Trophoblast cell (in vitro differentiated cells and primary cell): ENCODE data around the gene NALCN.

Experiments used
- DNase-seq, 2 donors: peaks; one replicate each; pipeline ENCODE4 v3.0.0-alpha.2; 2016
- H2AFZ ChIP-seq: 2 replicates; pipeline ENCODE4 v1.6.1; 2013; ENCODE audit warnings: low read length, moderate library complexity, mild to moderate bottlenecking; ENCODE audit not compliant: insufficient read depth, poor library complexity
- H2AK5ac ChIP-seq: 2 replicates; pipeline ENCODE4 v1.6.1; 2013; ENCODE audit warnings: mild to moderate bottlenecking, low read length
- H2BK120ac ChIP-seq: 2 replicates; pipeline ENCODE4 v1.6.1; 2013; ENCODE audit warnings: low read length, mild to moderate bottlenecking, moderate library complexity; ENCODE audit not compliant: insufficient read depth, poor library complexity
- H2BK12ac ChIP-seq: 2 replicates; pipeline ENCODE4 v1.6.1; 2013; ENCODE audit warnings: mild to moderate bottlenecking, low read length, moderate library complexity
- H2BK5ac ChIP-seq: 2 replicates; pipeline ENCODE4 v1.6.1; 2013; ENCODE audit warnings: low read length, low read depth, moderate library complexity, mild to moderate bottlenecking; ENCODE audit not compliant: poor library complexity
- H3K14ac ChIP-seq: 2 replicates; pipeline ENCODE4 v1.6.1; 2013; ENCODE audit warnings: mild to moderate bottlenecking, low read length
- H3K18ac ChIP-seq: 2 replicates; pipeline ENCODE4 v1.6.1; 2013; ENCODE audit warnings: mild to moderate bottlenecking, low read length
- H3K23ac ChIP-seq: 2 replicates; pipeline ENCODE4 v1.6.1; 2013; ENCODE audit warnings: low read length
- H3K27ac ChIP-seq: 2 replicates; pipeline ENCODE4 v1.5.1; 2013; ENCODE audit warnings: low read depth, mild to moderate bottlenecking, inconsistent platforms, low read length, moderate library complexity
- H3K27me3 ChIP-seq: 2 replicates; pipeline ENCODE4 v1.6.1; 2013; ENCODE audit warnings: inconsistent platforms, mild to moderate bottlenecking, low read length, moderate library complexity; ENCODE audit not compliant: insufficient read depth
- H3K36me3 ChIP-seq, 2 experiments: 1 replicate in 1 of 2; 2 replicates in 1 of 2; pipeline ENCODE4 v1.6.1; 2013; ENCODE audit warnings: low read length in 2 of 2, mild to moderate bottlenecking in 2 of 2, moderate library complexity in 1 of 2; ENCODE audit not compliant: insufficient read depth in 2 of 2, control insufficient read depth in 1 of 2
- H3K4ac ChIP-seq: 2 replicates; pipeline ENCODE4 v1.6.1; 2013; ENCODE audit warnings: low read depth, mild to moderate bottlenecking, low read length, moderate library complexity
- H3K4me1 ChIP-seq, 2 experiments: 1 replicate in 1 of 2; 2 replicates in 1 of 2; pipeline ENCODE4 v1.6.1; 2013; ENCODE audit warnings: low read length in 2 of 2, mild to moderate bottlenecking in 2 of 2, moderate library complexity in 1 of 2; ENCODE audit not compliant: insufficient read depth in 2 of 2, control insufficient read depth in 1 of 2
- H3K4me2 ChIP-seq: 2 replicates; pipeline ENCODE4 v1.6.1; 2013; ENCODE audit warnings: inconsistent platforms, mild to moderate bottlenecking, low read length, moderate library complexity
- H3K4me3 ChIP-seq: 2 replicates; pipeline ENCODE4 v1.5.1; 2013; ENCODE audit warnings: mild to moderate bottlenecking, low read depth, low read length, inconsistent platforms
- H3K79me1 ChIP-seq: one replicate; pipeline ENCODE4 v1.6.1; 2013; ENCODE audit warnings: low read length
- H3K79me2 ChIP-seq: 2 replicates; pipeline ENCODE4 v1.6.1; 2013; ENCODE audit warnings: low read length, mild to moderate bottlenecking; ENCODE audit not compliant: control insufficient read depth, insufficient read depth, poor library complexity
- H3K9ac ChIP-seq: 2 replicates; pipeline ENCODE4 v1.6.1; 2013; ENCODE audit warnings: mild to moderate bottlenecking, low read length
- H3K9me3 ChIP-seq: 2 replicates; pipeline ENCODE4 v1.6.1; 2013; ENCODE audit warnings: low read depth, mild to moderate bottlenecking, control low read depth, inconsistent platforms, low read length; ENCODE audit not compliant: insufficient read depth
- H4K12ac ChIP-seq: 2 replicates; pipeline ENCODE4 v1.6.1; 2013; ENCODE audit warnings: low read depth, mild to moderate bottlenecking, low read length, moderate library complexity
- H4K8ac ChIP-seq: 2 replicates; pipeline ENCODE4 v1.6.1; 2013; ENCODE audit warnings: low read depth, mild to moderate bottlenecking, low read length, moderate library complexity
- H4K91ac ChIP-seq: one replicate; pipeline ENCODE4 v1.6.1; 2013; ENCODE audit warnings: low read depth, mild to moderate bottlenecking, low read length, moderate library complexity
- WGBS: extraction: QIAGEN DNeasy Blood & Tissue Kit; methylation state at CpG from one replicate; pipeline ENCODE4 v1.1.7; 2013; ENCODE audit warnings: missing lambda C conversion rate; ENCODE audit not compliant: insufficient read length, insufficient coverage; ENCODE audit errors: extremely low coverage; 5-methylcytosine and 5-hydroxymethylcytosine counted together

Gene NALCN

GRCh38 chr13:101390461-101390860 is 25.8 kb downstream of the NALCN start:
- no peak overlapping the region for H3K9ac ChIP-seq
- no peak overlapping the region for H2AFZ ChIP-seq
- no peaks in the 10 kb centered on the region for H3K79me1 ChIP-seq
- H3K36me3 ChIP-seq: no peaks in the 10 kb centered on the region
- H3K4ac ChIP-seq: no peak overlapping the region
- H2BK12ac ChIP-seq: no peak overlapping the region
- no peak overlapping the region for H4K91ac ChIP-seq
- no peaks in the 10 kb centered on the region for H3K4me1 ChIP-seq
- no peaks in the 10 kb centered on the region for H3K27me3 ChIP-seq
- H3K4me2 ChIP-seq: no peak overlapping the region
- WGBS: no CpG with 5 or more reads among the region's 5 CpGs
- H3K27ac ChIP-seq: no peak overlapping the region
- no peaks in the 10 kb centered on the region for H3K9me3 ChIP-seq
- no peak overlapping the region for H3K4me3 ChIP-seq
- H2AK5ac ChIP-seq: no peak overlapping the region
- no peak overlapping the region for H3K18ac ChIP-seq
- H2BK120ac ChIP-seq: no peak overlapping the region
- no peaks in the 10 kb centered on the region for H3K79me2 ChIP-seq
- H3K14ac ChIP-seq: no peak overlapping the region
- H2BK5ac ChIP-seq: no peak overlapping the region
- no peak overlapping the region for H4K12ac ChIP-seq
- H4K8ac ChIP-seq: no peak overlapping the region
- H3K23ac ChIP-seq: no peak overlapping the region
- no peak for DNase-seq

DNA sequence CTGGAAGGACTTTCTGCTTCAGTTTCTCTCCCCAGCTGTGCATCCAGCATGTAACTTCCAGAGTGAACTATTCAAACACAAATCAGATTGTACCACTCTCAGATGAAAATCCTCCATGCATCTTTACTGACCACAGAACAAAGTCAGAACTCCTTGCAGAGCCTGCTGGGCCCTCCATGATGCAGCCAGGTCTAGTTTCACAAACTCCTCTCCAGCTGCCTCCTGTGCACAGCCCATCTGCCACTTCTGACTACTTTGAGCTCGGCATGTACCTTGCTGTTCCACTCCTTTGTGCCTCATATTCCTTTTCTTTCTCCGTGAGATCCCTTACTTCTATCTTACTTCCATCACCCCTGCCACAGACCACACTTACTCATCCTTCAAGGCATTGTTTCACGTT is 31.4 kb downstream of the NALCN start:
- Histone ChIP-seq H4K91ac (no peak overlapping the region), H2BK5ac (no peak overlapping the region), H2BK12ac (no peak overlapping the region), H3K14ac (no peak overlapping the region), H4K12ac (no peak overlapping the region), H3K9ac (no peak overlapping the region), H3K4me2 (no peak overlapping the region), H3K36me3 (no peaks in the 10 kb centered on the region), H3K27ac (no peak overlapping the region), H3K23ac (no peak overlapping the region), H2AFZ (no peak overlapping the region), H3K4me3 (no peak overlapping the region), H3K4ac (no peak overlapping the region), H2AK5ac (no peak overlapping the region), H2BK120ac (no peak overlapping the region), H3K18ac (no peak overlapping the region), H3K9me3 (no peaks in the 10 kb centered on the region), H3K79me1 (no peaks in the 10 kb centered on the region), H3K27me3 (no peaks in the 10 kb centered on the region), H3K4me1 (no peaks in the 10 kb centered on the region), H3K79me2 (no peaks in the 10 kb centered on the region), H4K8ac (no peak overlapping the region)
- WGBS: no CpG with 5 or more reads among the region's 3 CpGs
- no peak for DNase-seq

DNA sequence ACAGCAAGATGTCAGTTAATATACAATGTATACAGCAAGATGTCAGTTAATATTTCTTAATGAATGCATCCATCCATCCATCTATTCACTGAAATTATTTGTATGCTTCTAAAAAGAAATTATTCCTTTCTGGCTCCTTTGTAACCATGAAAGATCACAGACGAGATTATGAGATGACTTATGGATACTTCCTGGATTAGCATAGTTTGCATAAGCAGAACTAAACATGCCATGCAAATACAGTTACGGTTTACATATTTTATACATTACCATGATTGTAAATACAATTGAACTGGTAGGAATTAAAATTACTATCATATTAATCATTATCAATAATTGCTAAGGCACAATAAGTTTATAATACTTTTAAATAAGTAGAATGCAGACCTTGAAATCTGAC is 32.7 kb downstream of the NALCN start:
- Histone ChIP-seq H2AFZ (no peak overlapping the region), H3K27me3 (no peaks in the 10 kb centered on the region), H4K12ac (no peak overlapping the region), H2BK120ac (no peak overlapping the region), H4K8ac (no peak overlapping the region), H2BK12ac (no peak overlapping the region), H3K23ac (no peak overlapping the region), H3K14ac (no peak overlapping the region), H3K79me2 (no peaks in the 10 kb centered on the region), H3K79me1 (no peaks in the 10 kb centered on the region), H2AK5ac (no peak overlapping the region), H3K18ac (no peak overlapping the region), H3K9ac (no peak overlapping the region), H3K4me2 (no peak overlapping the region), H3K4ac (no peak overlapping the region), H3K4me3 (no peak overlapping the region), H3K9me3 (no peaks in the 10 kb centered on the region), H2BK5ac (no peak overlapping the region), H4K91ac (no peak overlapping the region), H3K4me1 (no peaks in the 10 kb centered on the region), H3K36me3 (no peaks in the 10 kb centered on the region), H3K27ac (no peak overlapping the region)
- no peak for DNase-seq
- WGBS: no CpG with 5 or more reads among the region's 2 CpGs

GRCh38 chr13:101382701-101383100 is 33.6 kb downstream of the NALCN start:
- WGBS: no CpG with 5 or more reads among the region's 2 CpGs
- H3K4me2 ChIP-seq: no peak overlapping the region

More at GRCh38 chr13:101382701-101383100, 33.6 kb downstream of the NALCN start:
- Histone ChIP-seq H4K12ac (no peak overlapping the region), H2BK120ac (no peak overlapping the region), H2BK5ac (no peak overlapping the region), H3K4me1 (no peaks in the 10 kb centered on the region), H3K4me3 (no peak overlapping the region), H4K8ac (no peak overlapping the region), H3K27ac (no peak overlapping the region), H3K79me2 (no peaks in the 10 kb centered on the region), H3K36me3 (no peaks in the 10 kb centered on the region), H3K23ac (no peak overlapping the region), H3K4ac (no peak overlapping the region), H3K9me3 (no peaks in the 10 kb centered on the region), H2AFZ (no peak overlapping the region), H4K91ac (no peak overlapping the region), H3K18ac (no peak overlapping the region), H3K14ac (no peak overlapping the region), H2AK5ac (no peak overlapping the region), H3K79me1 (no peaks in the 10 kb centered on the region), H3K27me3 (no peaks in the 10 kb centered on the region), H2BK12ac (no peak overlapping the region), H3K9ac (no peak overlapping the region)
- DNase-seq: no peak
